T-cell (primary cell): ENCODE results near the gene TXNRD2. TPM values are rescaled to one million over a fixed set of nuclear protein-coding genes. Genes with fewer than 3 reads are reported as not detected.
"Not testable (repeated sequence)": the region's sequence is repeated elsewhere in the genome, so short reads cannot be mapped to it uniquely, and the experiment has no call there.

Experiments used
- ATAC-seq, 4 experiments: fragments of 200-7000 bp in 3 of 4; fragments of 150-1000 bp in 1 of 4; cut with Tn5 transposase; replicated peaks in 1 of 4; 1 replicate in 3 of 4; 2 replicates in 1 of 4; pipeline ENCODE4 v1.10.0; 2021; ENCODE audit warnings: moderate library complexity in 3 of 4, mild to moderate bottlenecking in 2 of 4, moderate number of reproducible peaks in 1 of 4
- CTCF ChIA-PET, 2 donors: fragments of 300-600 bp; sonication (Branson Sonifier 250); formaldehyde crosslinking; loops; one replicate each; lab custom pipeline; 2022; ENCODE audit warnings: antibody characterized with exemption in 2 of 2; lab: Charles Lee
- POLR2A ChIA-PET, 2 donors: fragments of 300-600 bp; sonication (Branson Sonifier 250); formaldehyde crosslinking; loops; one replicate each; lab custom pipeline; 2022; ENCODE audit warnings: antibody characterized with exemption in 2 of 2; lab: Charles Lee
- DNase-seq, 35 experiments: peaks; one replicate each; pipeline versions ENCODE4 v3.0.0 to v3.0.0-alpha.2; 2013 to 2023
- H3K27ac ChIP-seq: one replicate; pipeline ENCODE4 v1.5.1; 2013; ENCODE audit warnings: low read length
- H3K27me3 ChIP-seq, 2 experiments: replicated peaks in 1 of 2; 1 replicate in 1 of 2; 2 replicates in 1 of 2; pipeline versions ENCODE4 v1.6.1 to v1.7.0; 2013; ENCODE audit warnings: low read length in 1 of 2, mixed read lengths in 1 of 2; ENCODE audit not compliant: control insufficient read depth in 2 of 2, insufficient read depth in 2 of 2; ENCODE audit errors: extremely low read depth in 1 of 2
- H3K36me3 ChIP-seq, 2 donors: 1 replicate in 1 of 2; 2 replicates in 1 of 2; pipeline versions ENCODE4 v1.6.1 to v1.7.0; 2013; ENCODE audit warnings: low read length in 1 of 2; ENCODE audit not compliant: control insufficient read depth in 2 of 2, insufficient read depth in 1 of 2; ENCODE audit errors: extremely low read depth in 1 of 2
- H3K4me1 ChIP-seq, 2 experiments: 1 replicate in 1 of 2; 2 replicates in 1 of 2; pipeline versions ENCODE4 v1.6.1 to v1.7.0; 2013; ENCODE audit warnings: low read length in 2 of 2, mixed read lengths in 1 of 2; ENCODE audit not compliant: insufficient read depth in 2 of 2, control insufficient read depth in 1 of 2; ENCODE audit errors: extremely low read depth in 1 of 2
- H3K4me3 ChIP-seq, 2 donors: 1 replicate in 1 of 2; 2 replicates in 1 of 2; pipeline versions ENCODE4 v1.5.1 to v1.7.0; 2013; ENCODE audit warnings: mild to moderate bottlenecking in 2 of 2, low read length in 1 of 2, moderate library complexity in 1 of 2; ENCODE audit not compliant: control insufficient read depth in 1 of 2; ENCODE audit errors: extremely low read depth in 1 of 2
- H3K9me3 ChIP-seq: 2 replicates; pipeline ENCODE4 v1.7.0; 2013
- H3K27ac Mint-ChIP-seq, 2 donors: one replicate each; pipeline ENCODE4 v1.8.0; 2020 to 2021; ENCODE audit warnings: mild to moderate bottlenecking in 2 of 2, mixed read lengths in 2 of 2
- H3K27me3 Mint-ChIP-seq, 2 donors: one replicate each; pipeline ENCODE4 v1.8.0; 2021 to 2022; ENCODE audit warnings: mixed read lengths in 2 of 2
- H3K36me3 Mint-ChIP-seq: one replicate; pipeline ENCODE4 v1.8.0; 2021; ENCODE audit warnings: mixed read lengths
- H3K4me1 Mint-ChIP-seq, 3 donors: one replicate each; pipeline ENCODE4 v1.8.0; 2020 to 2022; ENCODE audit warnings: mixed read lengths in 3 of 3, mild to moderate bottlenecking in 1 of 3
- H3K4me3 Mint-ChIP-seq, 3 donors: one replicate each; pipeline ENCODE4 v1.8.0; 2020 to 2022; ENCODE audit warnings: mild to moderate bottlenecking in 3 of 3, mixed read lengths in 3 of 3, moderate library complexity in 3 of 3
- H3K9me3 Mint-ChIP-seq, 3 donors: one replicate each; pipeline ENCODE4 v1.8.0; 2020 to 2022; ENCODE audit warnings: mixed read lengths in 3 of 3
- WGBS: methylation state at CpG from one replicate; pipeline ENCODE4 v1.1.5; 2013; ENCODE audit warnings: missing lambda C conversion rate; ENCODE audit not compliant: insufficient coverage; 5-methylcytosine and 5-hydroxymethylcytosine counted together
- total RNA-seq, 35 experiments: library from RNA in 6 of 35; stranded (reverse) in 6 of 35; fragments of 120-200 nt in 1 of 35; gene quantifications; one replicate each; pipeline versions ENCODE4 v1.2.1 to v1.2.4 and lab custom pipeline; 2013 to 2026

TXNRD2 gene
- total RNA-seq, 5 donors from 2014 or later (not counting 1 experiment from before 2014, with no cell fraction given), result 26.5 to 47.4 (median 28.7) TPM

DNA sequence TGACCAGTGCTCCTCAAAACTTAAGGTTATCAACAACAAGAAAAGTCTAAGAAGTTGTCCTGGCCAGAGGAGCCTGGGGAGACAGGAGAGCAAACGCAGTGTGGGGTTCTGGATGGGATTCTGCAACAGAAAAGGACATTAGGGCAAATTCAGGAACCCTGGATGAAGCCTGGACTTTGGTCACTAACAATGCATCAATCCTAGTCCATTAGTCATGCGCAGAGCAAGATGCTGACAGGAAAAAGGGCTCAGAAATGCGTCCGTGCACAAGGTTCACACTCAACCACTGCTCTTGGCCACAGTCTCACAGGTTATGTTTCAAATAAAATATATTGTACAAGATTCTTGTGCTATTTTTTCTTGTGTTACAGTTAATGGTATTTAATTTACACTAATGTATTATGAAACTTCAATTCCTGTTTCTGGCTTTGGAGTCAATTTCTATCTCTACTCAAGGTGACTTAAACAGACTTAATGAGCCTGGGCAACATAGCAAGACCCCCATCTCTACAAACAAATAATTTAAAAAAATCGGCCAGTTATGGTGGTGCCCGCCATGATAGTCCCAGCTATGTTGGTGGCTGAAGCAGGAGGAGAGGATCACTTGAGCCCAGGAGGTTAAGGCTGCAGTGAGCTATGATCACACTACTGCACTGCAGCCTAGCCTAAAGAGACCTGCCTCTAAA, 100.5 kb downstream of the TXNRD2 start:
- no peak overlapping the region for H3K4me3 Mint-ChIP-seq
- no CpG with 5 or more reads among the region's 6 CpGs for WGBS
- H3K9me3 Mint-ChIP-seq, result no peaks in the 10 kb centered on the region
- DNase-seq (no peak), ATAC-seq (no peak)
- ChIA-PET CTCF (interaction anchor here (0.6 to 0.7 kb wide), 2 partner anchors 56 to 119 kb away, joined by 3 read pairs; no protein-coding TSS in a partner anchor), POLR2A (no interaction called here)
- H3K36me3 Mint-ChIP-seq, result peaks cover 2% of the 10 kb centered on the region
- Histone ChIP-seq H3K4me3 (no peak overlapping the region), H3K9me3 (no peaks in the 10 kb centered on the region), H3K4me1 (peaks cover 7 to 26% of the 10 kb centered on the region in 2 experiments), H3K27me3 (no peaks in the 10 kb centered on the region), H3K27ac (no peak overlapping the region), H3K36me3 (peaks cover 0 to 4% of the 10 kb centered on the region in 2 donors)
- no peaks in the 10 kb centered on the region for H3K27me3 Mint-ChIP-seq
- no peak overlapping the region for H3K27ac Mint-ChIP-seq
- H3K4me1 Mint-ChIP-seq, result peaks cover 25 to 45% (median 39%) of the 10 kb centered on the region in 3 donors

DNA sequence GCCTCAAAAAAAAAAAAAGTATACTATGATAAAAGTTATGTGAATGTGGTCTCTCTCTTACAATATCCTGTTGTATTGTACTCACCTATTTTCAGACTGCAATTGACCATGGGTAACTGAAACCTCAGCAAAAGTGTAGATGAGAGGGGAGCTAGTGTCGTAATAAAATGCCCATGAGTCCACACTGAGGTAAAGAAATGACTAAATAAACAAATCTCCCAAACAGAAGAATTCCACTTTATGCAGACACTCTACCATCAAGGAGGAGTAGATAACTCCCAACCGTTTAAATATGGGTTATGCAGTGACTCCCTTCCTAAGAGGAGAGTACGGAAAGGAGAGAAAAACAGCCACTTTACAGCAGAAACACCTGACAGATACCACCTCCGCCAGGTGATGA, 101.6 kb downstream of the TXNRD2 start:
- Mint-ChIP-seq H3K4me3 (no peak overlapping the region), H3K4me1 (peaks cover 21 to 41% (median 38%) of the 10 kb centered on the region in 3 donors), H3K9me3 (no peaks in the 10 kb centered on the region), H3K27ac (no peak overlapping the region), H3K36me3 (peaks cover 2% of the 10 kb centered on the region), H3K27me3 (no peaks in the 10 kb centered on the region)
- H3K4me1 ChIP-seq, result peaks cover 4 to 18% of the 10 kb centered on the region in 2 experiments
- peaks cover 0 to 4% of the 10 kb centered on the region in 2 donors for H3K36me3 ChIP-seq
- ATAC-seq (no peak), DNase-seq (no peak)
- no peak overlapping the region for H3K27ac ChIP-seq
- 87% methylated on average over 3 of the region's 4 CpGs for WGBS
- CTCF ChIA-PET, result no interaction called here
- H3K9me3 ChIP-seq, result no peaks in the 10 kb centered on the region
- no peak overlapping the region for H3K4me3 ChIP-seq
- POLR2A ChIA-PET, result no interaction called here
- H3K27me3 ChIP-seq, result no peaks in the 10 kb centered on the region

GRCh38 chr22:19837915-19838314, 103.7 kb downstream of the TXNRD2 start:
- DNase-seq, result no peak
- Histone ChIP-seq H3K27me3 (no peaks in the 10 kb centered on the region), H3K4me3 (no peak overlapping the region), H3K4me1 (peaks cover 0 to 4% of the 10 kb centered on the region in 2 experiments), H3K9me3 (no peaks in the 10 kb centered on the region), H3K27ac (no peak overlapping the region), H3K36me3 (peaks cover 0 to 3% of the 10 kb centered on the region in 2 donors)
- CTCF ChIA-PET, result no interaction called here
- ATAC-seq, result no peak
- Mint-ChIP-seq H3K9me3 (no peaks in the 10 kb centered on the region), H3K27ac (no peak overlapping the region), H3K4me3 (no peak overlapping the region), H3K27me3 (no peaks in the 10 kb centered on the region), H3K4me1 (peaks cover 17 to 43% (median 38%) of the 10 kb centered on the region in 3 donors), H3K36me3 (peaks cover 2% of the 10 kb centered on the region)
- POLR2A ChIA-PET, result no interaction called here
- WGBS, result 100% methylated on average over 5 of the region's 6 CpGs

GRCh38 chr22:19836512-19836911, 105.1 kb downstream of the TXNRD2 start:
- H3K27me3 Mint-ChIP-seq, result no peaks in the 10 kb centered on the region
- CTCF ChIA-PET, result no interaction called here
- peaks cover 0 to 3% of the 10 kb centered on the region in 2 experiments for H3K4me1 ChIP-seq
- H3K36me3 ChIP-seq, result no peaks in the 10 kb centered on the region
- no peaks in the 10 kb centered on the region for H3K9me3 Mint-ChIP-seq
- DNase-seq (no peak), ATAC-seq (no peak)
- no peak overlapping the region for H3K27ac ChIP-seq
- peaks cover 15 to 43% (median 39%) of the 10 kb centered on the region in 3 donors for H3K4me1 Mint-ChIP-seq
- H3K27me3 ChIP-seq, result no peaks in the 10 kb centered on the region
- peak overlapping the region in 1 of 2 donors; percentile 15 for H3K27ac Mint-ChIP-seq
- peaks cover 2% of the 10 kb centered on the region for H3K36me3 Mint-ChIP-seq
- no peak overlapping the region for H3K4me3 Mint-ChIP-seq
- no peaks in the 10 kb centered on the region for H3K9me3 ChIP-seq
- POLR2A ChIA-PET, result no interaction called here
- no peak overlapping the region for H3K4me3 ChIP-seq

- Histone ChIP-seq H3K27ac (no peak overlapping the region), H3K27me3 (no peaks in the 10 kb centered on the region), H3K4me1 (peaks cover 0 to 3% of the 10 kb centered on the region in 2 experiments), H3K4me3 (no peak overlapping the region), H3K9me3 (no peaks in the 10 kb centered on the region), H3K36me3 (no peaks in the 10 kb centered on the region)
- no peaks in the 10 kb centered on the region for H3K27me3 Mint-ChIP-seq
- peaks cover 13 to 42% (median 39%) of the 10 kb centered on the region in 3 donors for H3K4me1 Mint-ChIP-seq
- H3K9me3 Mint-ChIP-seq, result no peaks in the 10 kb centered on the region
- ChIA-PET POLR2A (no interaction called here), CTCF (no interaction called here)
- no peak overlapping the region for H3K4me3 Mint-ChIP-seq
- DNase-seq (no peak), ATAC-seq (no peak)
- H3K27ac Mint-ChIP-seq, result no peak overlapping the region
- peaks cover 2% of the 10 kb centered on the region for H3K36me3 Mint-ChIP-seq
Observed at GRCh38 chr22:19834599-19834998, 107.0 kb downstream of the TXNRD2 start.

DNA sequence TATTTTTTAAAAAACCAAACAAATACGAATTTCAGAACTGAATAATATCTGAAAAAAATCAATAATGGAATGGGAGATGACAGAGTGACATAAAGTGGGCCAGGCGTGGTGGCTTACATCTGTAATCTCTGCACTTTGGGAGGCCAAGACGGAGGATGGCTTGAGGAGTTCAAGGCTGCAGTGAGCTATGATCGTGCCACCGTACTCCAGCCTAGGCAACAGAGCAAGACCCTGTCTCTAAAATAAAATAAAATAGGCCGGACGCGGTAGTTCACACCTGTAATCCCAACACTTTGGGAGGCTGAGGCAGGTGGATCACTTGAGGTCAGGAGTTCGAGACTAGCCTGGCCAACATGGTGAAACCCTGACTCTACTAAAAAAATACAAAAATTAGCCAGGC, 108.3 kb downstream of the TXNRD2 start:
- H3K4me3 ChIP-seq, H3K9me3 ChIP-seq, H3K36me3 ChIP-seq, H3K27ac ChIP-seq, H3K4me3 Mint-ChIP-seq, DNase-seq, H3K27me3 ChIP-seq, H3K4me1 ChIP-seq, H3K36me3 Mint-ChIP-seq, ATAC-seq, H3K27me3 Mint-ChIP-seq, CTCF ChIA-PET, H3K27ac Mint-ChIP-seq, POLR2A ChIA-PET, H3K9me3 Mint-ChIP-seq: not testable (repeated sequence)
- peaks cover 13 to 37% (median 36%) of the 10 kb centered on the region in 3 donors for H3K4me1 Mint-ChIP-seq
- WGBS, result 100% methylated on average over 1 of the region's 9 CpGs
